PFSK-1 (cell line): ENCODE data around the gene KLHL22.

Source experiments
- FOXP2 ChIP-seq: optimal IDR thresholded peaks from 2 replicates; pipeline ENCODE3; 2011; ENCODE audit warnings: borderline replicate concordance, control low read depth, inconsistent platforms; ENCODE audit not compliant: insufficient read depth; ENCODE audit errors: extremely low read length, extremely low read depth
- POLR2AphosphoS5 ChIP-seq: IDR thresholded peaks from 2 replicates; pipeline ENCODE4 v1.6.1; 2012; ENCODE audit warnings: low read depth, mild to moderate bottlenecking, control low read depth, low read length, moderate library complexity
- SIN3A ChIP-seq: IDR thresholded peaks from 2 replicates; pipeline ENCODE4 v1.6.1; 2012; ENCODE audit warnings: mild to moderate bottlenecking, low read length, moderate library complexity, borderline replicate concordance; ENCODE audit not compliant: insufficient read depth
- TAF1 ChIP-seq: IDR thresholded peaks from 2 replicates; pipeline ENCODE4 v1.6.1; 2012; ENCODE audit warnings: low read length, control low read depth, borderline replicate concordance; ENCODE audit not compliant: insufficient read depth
- TF ChIP-seq, protein P1 (sequence below), 2 experiments: IDR thresholded peaks; 2 replicates each; pipeline versions ENCODE4 v1.6.1 to v1.8.0; 2011 to 2012; ENCODE audit warnings: low read depth in 2 of 2, low read length in 2 of 2, control low read depth in 1 of 2, inconsistent platforms in 1 of 2, mild to moderate bottlenecking in 1 of 2, moderate library complexity in 1 of 2; ENCODE audit not compliant: insufficient read depth in 1 of 2

The KLHL22 gene

DNA sequence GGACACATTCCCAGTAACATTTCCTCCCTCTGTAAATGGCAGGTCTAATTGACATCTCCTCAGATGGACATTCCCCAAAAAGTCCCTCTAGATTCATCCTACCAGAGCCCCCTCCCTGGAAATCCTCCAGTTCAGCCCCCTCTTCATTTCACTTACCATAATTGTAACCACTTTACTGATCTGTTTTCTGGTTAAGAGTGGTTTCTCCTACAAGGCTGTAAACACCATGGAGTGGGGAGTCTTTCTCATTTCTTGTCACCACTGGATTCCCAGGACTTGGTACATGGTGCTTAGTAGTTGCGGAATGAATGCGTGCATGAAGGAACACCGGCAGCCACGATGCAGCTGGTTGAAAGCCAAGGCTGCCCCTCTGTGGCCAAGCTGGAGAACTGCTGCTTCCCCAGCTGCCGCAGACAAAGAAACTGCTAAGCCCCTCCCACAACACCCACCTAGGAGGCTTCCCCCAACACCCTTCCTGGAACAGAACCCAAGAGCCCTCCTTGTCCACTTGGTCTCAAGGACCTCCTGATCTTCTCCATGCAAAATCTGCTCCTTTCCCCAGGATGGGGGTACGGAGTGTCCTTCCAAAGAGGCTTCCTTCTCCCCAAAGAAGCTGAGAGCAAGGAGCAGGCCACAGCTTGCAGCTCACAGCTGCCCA is 39.4 kb downstream of the KLHL22 start:
- TF ChIP-seq, protein P1, sequence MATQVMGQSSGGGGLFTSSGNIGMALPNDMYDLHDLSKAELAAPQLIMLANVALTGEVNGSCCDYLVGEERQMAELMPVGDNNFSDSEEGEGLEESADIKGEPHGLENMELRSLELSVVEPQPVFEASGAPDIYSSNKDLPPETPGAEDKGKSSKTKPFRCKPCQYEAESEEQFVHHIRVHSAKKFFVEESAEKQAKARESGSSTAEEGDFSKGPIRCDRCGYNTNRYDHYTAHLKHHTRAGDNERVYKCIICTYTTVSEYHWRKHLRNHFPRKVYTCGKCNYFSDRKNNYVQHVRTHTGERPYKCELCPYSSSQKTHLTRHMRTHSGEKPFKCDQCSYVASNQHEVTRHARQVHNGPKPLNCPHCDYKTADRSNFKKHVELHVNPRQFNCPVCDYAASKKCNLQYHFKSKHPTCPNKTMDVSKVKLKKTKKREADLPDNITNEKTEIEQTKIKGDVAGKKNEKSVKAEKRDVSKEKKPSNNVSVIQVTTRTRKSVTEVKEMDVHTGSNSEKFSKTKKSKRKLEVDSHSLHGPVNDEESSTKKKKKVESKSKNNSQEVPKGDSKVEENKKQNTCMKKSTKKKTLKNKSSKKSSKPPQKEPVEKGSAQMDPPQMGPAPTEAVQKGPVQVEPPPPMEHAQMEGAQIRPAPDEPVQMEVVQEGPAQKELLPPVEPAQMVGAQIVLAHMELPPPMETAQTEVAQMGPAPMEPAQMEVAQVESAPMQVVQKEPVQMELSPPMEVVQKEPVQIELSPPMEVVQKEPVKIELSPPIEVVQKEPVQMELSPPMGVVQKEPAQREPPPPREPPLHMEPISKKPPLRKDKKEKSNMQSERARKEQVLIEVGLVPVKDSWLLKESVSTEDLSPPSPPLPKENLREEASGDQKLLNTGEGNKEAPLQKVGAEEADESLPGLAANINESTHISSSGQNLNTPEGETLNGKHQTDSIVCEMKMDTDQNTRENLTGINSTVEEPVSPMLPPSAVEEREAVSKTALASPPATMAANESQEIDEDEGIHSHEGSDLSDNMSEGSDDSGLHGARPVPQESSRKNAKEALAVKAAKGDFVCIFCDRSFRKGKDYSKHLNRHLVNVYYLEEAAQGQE (IDR thresholded peaks at IDR 0.05; ENCODE audit: insufficient read depth in 1 of 2, low read depth in 2 of 2, low read length in 2 of 2): no peak
- TF ChIP-seq TAF1 (no peak), FOXP2 (no peak), SIN3A (no peak), POLR2AphosphoS5 (no peak)

DNA sequence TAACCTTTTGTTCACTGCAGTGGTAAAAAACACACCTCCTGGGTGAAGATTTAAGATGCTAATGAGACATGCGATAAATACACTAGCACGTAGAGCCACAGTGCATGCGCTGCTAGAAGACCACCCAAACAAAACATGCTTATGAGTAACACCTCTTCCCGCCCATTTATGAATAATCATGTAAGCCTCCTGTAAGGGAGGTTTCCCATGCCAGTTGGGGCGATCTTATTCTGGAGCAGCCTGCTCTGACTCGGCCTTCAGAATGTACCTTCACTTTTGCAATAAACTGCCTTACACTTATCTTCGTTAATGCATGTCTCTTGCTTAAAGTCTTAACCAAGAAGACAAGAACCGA is 39.9 kb downstream of the KLHL22 start:
- TF ChIP-seq FOXP2: no peak
- no peak for TF ChIP-seq TAF1
- TF ChIP-seq, protein P1 (IDR thresholded peaks at IDR 0.05; ENCODE audit: insufficient read depth in 1 of 2, low read depth in 2 of 2, low read length in 2 of 2): no peak
- no peak for TF ChIP-seq POLR2AphosphoS5
- no peak for TF ChIP-seq SIN3A

DNA sequence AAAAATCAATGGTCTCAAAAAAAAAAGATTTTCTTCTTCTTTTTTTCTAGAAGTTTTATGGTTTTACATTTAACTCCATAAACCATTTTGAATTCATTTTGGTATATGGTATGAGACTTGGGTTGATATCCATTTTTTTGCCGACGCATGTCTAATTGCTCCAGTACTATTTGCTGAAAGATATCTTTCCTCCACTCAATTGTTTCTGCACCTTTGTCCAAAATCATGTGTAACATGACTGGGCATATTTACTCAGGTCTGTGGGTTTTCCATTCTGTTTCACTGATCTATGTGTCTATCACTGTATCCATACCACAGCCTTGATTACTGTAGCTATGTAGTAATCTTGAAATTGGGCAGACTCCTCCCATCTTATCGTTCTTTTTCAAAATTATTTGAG is 42.4 kb downstream of the KLHL22 start:
- TF ChIP-seq POLR2AphosphoS5: no peak
- no peak for TF ChIP-seq SIN3A
- no peak for TF ChIP-seq TAF1
- no peak for TF ChIP-seq FOXP2
- TF ChIP-seq, protein P1 (IDR thresholded peaks at IDR 0.05; ENCODE audit: insufficient read depth in 1 of 2, low read depth in 2 of 2, low read length in 2 of 2): no peak

DNA sequence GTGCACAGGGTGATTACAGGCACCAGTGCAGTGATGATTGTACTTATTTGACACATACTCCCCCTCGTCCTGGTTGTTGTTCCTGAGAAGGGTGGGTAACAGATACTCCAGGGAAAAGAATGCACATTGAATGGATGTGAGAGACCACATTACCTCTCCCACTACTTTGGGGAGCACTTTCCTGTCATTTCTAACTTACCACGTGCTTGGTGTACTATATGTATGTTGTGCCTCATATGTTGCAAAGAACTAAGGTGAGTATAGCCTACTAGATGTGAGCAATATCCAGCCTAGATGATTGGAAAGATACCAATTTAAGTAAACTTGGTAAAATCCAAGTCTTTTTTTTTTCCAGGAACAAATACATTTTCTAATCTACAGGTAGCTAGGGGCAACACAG is 43.7 kb downstream of the KLHL22 start:
- TF ChIP-seq, protein P1 (IDR thresholded peaks at IDR 0.05; ENCODE audit: insufficient read depth in 1 of 2, low read depth in 2 of 2, low read length in 2 of 2): no peak
- TF ChIP-seq FOXP2: no peak
- TF ChIP-seq TAF1: no peak
- TF ChIP-seq SIN3A: no peak
- no peak for TF ChIP-seq POLR2AphosphoS5

DNA sequence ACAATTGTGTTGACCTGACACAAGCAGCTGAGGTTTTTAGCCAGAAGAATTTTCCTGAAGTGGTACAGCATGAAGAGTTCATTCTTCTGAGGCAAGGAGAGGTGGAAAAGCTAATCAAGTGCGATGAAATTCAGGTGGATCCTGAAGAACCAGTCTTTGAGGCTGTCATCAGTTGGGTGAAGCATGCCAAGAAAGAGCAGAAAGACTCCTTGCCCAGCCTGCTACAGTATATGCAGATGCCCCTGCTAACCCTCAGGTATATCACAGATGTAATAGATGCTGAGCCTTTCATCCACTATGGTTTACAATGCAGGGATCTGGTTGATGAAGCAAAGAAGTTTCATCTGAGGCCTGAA is 45.1 kb downstream of the KLHL22 start:
- no peak for TF ChIP-seq SIN3A
